ENCODE measurements around the gene GOT2.

GOT2 gene

GRCh38 chr16:58658796-58659211 is 75.3 kb downstream of the GOT2 start:
- Histone ChIP-seq H3K4me3 (ENCODE audit: insufficient read depth, low read depth, low read length, poor library complexity, severe bottlenecking) (no peak overlapping the region), H3K4me1 (ENCODE audit: control insufficient read depth, insufficient read depth, low read length, poor library complexity, severe bottlenecking) (no peaks in the 10 kb centered on the region), H3K9me3 (ENCODE audit: control insufficient read depth, low read length) (no peaks in the 10 kb centered on the region), H3K36me3 (ENCODE audit: control insufficient read depth, insufficient read depth, low read length) (no peaks in the 10 kb centered on the region), H3K27ac (ENCODE audit: insufficient read depth, low read length, poor library complexity, severe bottlenecking) (no peak overlapping the region), H3K27me3 (replicated peaks; ENCODE audit: control insufficient read depth, insufficient read depth, low read length, poor library complexity, severe bottlenecking) (no peaks in the 10 kb centered on the region)
- DNase-seq = no peak
